ENCODE measurements around the gene DCTN2. TPM values are rescaled to one million over a fixed set of nuclear protein-coding genes. Genes with fewer than 3 reads are reported as not detected.

DCTN2 gene
- total and polyA plus RNA-seq, 2 experiments from 2014 or later = 144 to 202 TPM

- peaks cover 11% of the 10 kb centered on the region for H3K4me1 ChIP-seq (ENCODE audit: insufficient read depth)
- TF ChIP-seq EZH2 (IDR thresholded peaks at IDR 0.05; ENCODE audit: insufficient read depth, poor library complexity, severe bottlenecking) (no peak), EZH2phosphoT487 (IDR thresholded peaks at IDR 0.05; ENCODE audit: insufficient read depth, low read depth) (no peak)
- no peak for DNase-seq
- peak overlapping the region; percentile 81 for H2AFZ ChIP-seq
- H3K9me3 ChIP-seq (ENCODE audit: low read depth) = no peaks in the 10 kb centered on the region
- no peaks in the 10 kb centered on the region for H4K20me1 ChIP-seq (ENCODE audit: insufficient read depth)
- H3K36me3 ChIP-seq (ENCODE audit: low read depth) = peaks cover 31% of the 10 kb centered on the region
- in situ Hi-C loops (cut with MboI) = no loop called here
- H3K9ac ChIP-seq = peak overlapping the region; percentile 89; the same call in 1 of the 2 replicates
- peak overlapping the region; percentile 97; the same call in 1 of the 2 replicates for H3K4me3 ChIP-seq
- H3K79me2 ChIP-seq (ENCODE audit: insufficient read depth) = peaks cover 43% of the 10 kb centered on the region
- no peak overlapping the region for H3K27ac ChIP-seq
- H3F3A ChIP-seq (ENCODE audit: insufficient read depth) = peaks cover 11% of the 10 kb centered on the region
- peak overlapping the region; percentile 96 for H3K4me2 ChIP-seq (ENCODE audit: unreplicated experiment)
- H3K9me2 ChIP-seq (ENCODE audit: insufficient read depth) = no peaks in the 10 kb centered on the region
- 91% methylated on average over 25 to 27 of the region's 27 CpGs for WGBS, 2 experiments (ENCODE audit: low coverage in 1 of 2, low lambda C conversion rate in 2 of 2, missing lambda C conversion rate in 2 of 2)
- H3K27me3 ChIP-seq (replicated peaks; ENCODE audit: insufficient read depth) = no peaks in the 10 kb centered on the region
Measured at GRCh38 chr12:57487055-57487596, 59.9 kb downstream of the DCTN2 start.

- Histone ChIP-seq H2AFZ (no peak overlapping the region), H3F3A (ENCODE audit: insufficient read depth) (peaks cover 11% of the 10 kb centered on the region), H3K9ac (no peak overlapping the region), H3K27ac (no peak overlapping the region), H3K27me3 (replicated peaks; ENCODE audit: insufficient read depth) (peaks cover 3% of the 10 kb centered on the region; the same call in 1 of the 2 replicates), H3K4me3 (no peak overlapping the region), H3K9me2 (ENCODE audit: insufficient read depth) (no peaks in the 10 kb centered on the region), H3K36me3 (ENCODE audit: low read depth) (peaks cover 18% of the 10 kb centered on the region), H3K79me2 (ENCODE audit: insufficient read depth) (peaks cover 30% of the 10 kb centered on the region), H3K4me2 (ENCODE audit: unreplicated experiment) (no peak overlapping the region), H3K4me1 (ENCODE audit: insufficient read depth) (peaks cover 11% of the 10 kb centered on the region), H3K9me3 (ENCODE audit: low read depth) (no peaks in the 10 kb centered on the region), H4K20me1 (ENCODE audit: insufficient read depth) (no peaks in the 10 kb centered on the region)
- no peak for DNase-seq
- in situ Hi-C loops (cut with MboI) = no loop called here
- no peak for TF ChIP-seq EZH2phosphoT487 (IDR thresholded peaks at IDR 0.05; ENCODE audit: insufficient read depth, low read depth)
- TF ChIP-seq EZH2 (IDR thresholded peaks at IDR 0.05; ENCODE audit: insufficient read depth, poor library complexity, severe bottlenecking) = no peak
Measured at GRCh38 chr12:57485695-57486094, 61.3 kb downstream of the DCTN2 start.

GRCh38 chr12:57483466-57483865 is 63.5 kb downstream of the DCTN2 start:
- Histone ChIP-seq H3K27me3 (replicated peaks; ENCODE audit: insufficient read depth) (peaks cover 11% of the 10 kb centered on the region), H3K79me2 (ENCODE audit: insufficient read depth) (peaks cover 8% of the 10 kb centered on the region), H3K27ac (no peak overlapping the region), H2AFZ (peak overlapping the region; percentile 29; the same call in 1 of the 2 replicates), H3K36me3 (ENCODE audit: low read depth) (no peaks in the 10 kb centered on the region), H3K4me1 (ENCODE audit: insufficient read depth) (0 out of 2 replicates have a peak, but pooled peaks cover 7% of the 10 kb centered on the region), H3K9ac (peak overlapping the region; percentile 13; the same call in 1 of the 2 replicates), H3K4me2 (ENCODE audit: unreplicated experiment) (peak overlapping the region; percentile 27), H4K20me1 (ENCODE audit: insufficient read depth) (no peaks in the 10 kb centered on the region), H3K9me3 (ENCODE audit: low read depth) (no peaks in the 10 kb centered on the region), H3F3A (ENCODE audit: insufficient read depth) (peaks cover 8% of the 10 kb centered on the region), H3K9me2 (ENCODE audit: insufficient read depth) (no peaks in the 10 kb centered on the region), H3K4me3 (no peak overlapping the region)
- TF ChIP-seq EZH2 (IDR thresholded peaks at IDR 0.05; ENCODE audit: insufficient read depth, poor library complexity, severe bottlenecking) (no peak), EZH2phosphoT487 (IDR thresholded peaks at IDR 0.05; ENCODE audit: insufficient read depth, low read depth) (no peak)
- peak; percentile 46 for DNase-seq
- WGBS, 2 experiments (ENCODE audit: low coverage in 1 of 2, low lambda C conversion rate in 2 of 2, missing lambda C conversion rate in 2 of 2) = 30 to 33% methylated on average over 5 of the region's 5 CpGs
- in situ Hi-C loops (cut with MboI) = no loop called here

- Histone ChIP-seq H3K36me3 (ENCODE audit: low read depth) (no peaks in the 10 kb centered on the region), H3K4me2 (ENCODE audit: unreplicated experiment) (no peak overlapping the region), H4K20me1 (ENCODE audit: insufficient read depth) (no peaks in the 10 kb centered on the region), H3K4me3 (no peak overlapping the region), H3K9me3 (ENCODE audit: low read depth) (no peaks in the 10 kb centered on the region), H3K27me3 (replicated peaks; ENCODE audit: insufficient read depth) (peaks cover 12% of the 10 kb centered on the region), H3K4me1 (ENCODE audit: insufficient read depth) (0 out of 2 replicates have a peak, but pooled peaks cover 7% of the 10 kb centered on the region), H3K27ac (no peak overlapping the region), H2AFZ (no peak overlapping the region), H3K9me2 (ENCODE audit: insufficient read depth) (no peaks in the 10 kb centered on the region), H3K9ac (no peak overlapping the region), H3F3A (ENCODE audit: insufficient read depth) (peaks cover 8% of the 10 kb centered on the region), H3K79me2 (ENCODE audit: insufficient read depth) (no peaks in the 10 kb centered on the region)
- TF ChIP-seq EZH2 (IDR thresholded peaks at IDR 0.05; ENCODE audit: insufficient read depth, poor library complexity, severe bottlenecking) (no peak), EZH2phosphoT487 (IDR thresholded peaks at IDR 0.05; ENCODE audit: insufficient read depth, low read depth) (no peak)
- no peak for DNase-seq
- 11 to 17% methylated on average over 1 of the region's 1 CpG for WGBS, 2 experiments (ENCODE audit: low coverage in 1 of 2, low lambda C conversion rate in 2 of 2, missing lambda C conversion rate in 2 of 2)
- in situ Hi-C loops (cut with MboI) = no loop called here
Measured at GRCh38 chr12:57481671-57482070, 65.3 kb downstream of the DCTN2 start.

MicroRNAs encoded within 50 kb of the gene (microRNA counts, 767-probe panel; counts per million panel counts)
- 447 counts per million, percentile 86 among the panel's probes with 10 or more counts for microRNA hsa-miR-616-3p

Small RNAs within 50 kb of the gene (microRNA-seq; reads per million reads assigned to microRNA genes)
- 2.6 reads per million for gene MIR616 (ENCODE audit: borderline number of aligned reads)
- gene MIR6758 (ENCODE audit: borderline number of aligned reads) = not detected

Small RNAs within 50 kb of the gene (small RNA-seq; reads per million reads assigned to genes)
- gene MIR616 (ENCODE audit: low read depth, low replicate concordance) = not detected

Other genes with a start within 250 kb of the DCTN2 start
- 16.9 and 27.6 TPM in 2 replicates for gene R3HDM2, start 116.1 kb downstream of the DCTN2 start, total RNA-seq (2014; rRNA removed; shearing (Covaris generic))
- 16.2 and 17.0 TPM in 2 replicates for gene R3HDM2, start 116.1 kb downstream of the DCTN2 start, polyA plus RNA-seq (2016; fragmentation: Nextera tagmentation; extraction: Ambion mirVana)
- not detected in 2 replicates for gene INHBC, start 112.4 kb downstream of the DCTN2 start, total RNA-seq (2014; rRNA removed; shearing (Covaris generic))
- 0.09 TPM in 1 of 2 replicates, not detected in the other for gene INHBC, start 112.4 kb downstream of the DCTN2 start, polyA plus RNA-seq (2016; fragmentation: Nextera tagmentation; extraction: Ambion mirVana)
- 0.65 and 0.76 TPM in 2 replicates for gene INHBE, start 91.9 kb downstream of the DCTN2 start, total RNA-seq (2014; rRNA removed; shearing (Covaris generic))
- gene INHBE, start 91.9 kb downstream of the DCTN2 start, polyA plus RNA-seq (2016; fragmentation: Nextera tagmentation; extraction: Ambion mirVana) = 0.23 and 0.24 TPM in 2 replicates
- gene GLI1, start 87.4 kb downstream of the DCTN2 start, total RNA-seq (2014; rRNA removed; shearing (Covaris generic)) = 0.63 and 1.8 TPM in 2 replicates
- gene GLI1, start 87.4 kb downstream of the DCTN2 start, polyA plus RNA-seq (2016; fragmentation: Nextera tagmentation; extraction: Ambion mirVana) = 0.89 and 1.0 TPM in 2 replicates
- 0.11 TPM in 1 of 2 replicates, not detected in the other for gene ARHGAP9, start 67.3 kb downstream of the DCTN2 start, total RNA-seq (2014; rRNA removed; shearing (Covaris generic))
- 0.48 and 0.61 TPM in 2 replicates for gene ARHGAP9, start 67.3 kb downstream of the DCTN2 start, polyA plus RNA-seq (2016; fragmentation: Nextera tagmentation; extraction: Ambion mirVana)
- 184 and 198 TPM in 2 replicates for gene MARS1, start 59.1 kb downstream of the DCTN2 start, total RNA-seq (2014; rRNA removed; shearing (Covaris generic))
- 264 and 272 TPM in 2 replicates for gene MARS1, start 59.1 kb downstream of the DCTN2 start, polyA plus RNA-seq (2016; fragmentation: Nextera tagmentation; extraction: Ambion mirVana)
- 13.2 and 14.7 TPM in 2 replicates for gene DDIT3, start 26.7 kb downstream of the DCTN2 start, total RNA-seq (2014; rRNA removed; shearing (Covaris generic))
- 36.6 and 42.5 TPM in 2 replicates for gene DDIT3, start 26.7 kb downstream of the DCTN2 start, polyA plus RNA-seq (2016; fragmentation: Nextera tagmentation; extraction: Ambion mirVana)
- gene MBD6, start 24.4 kb downstream of the DCTN2 start, total RNA-seq (2014; rRNA removed; shearing (Covaris generic)) = 2.1 and 2.8 TPM in 2 replicates
- gene MBD6, start 24.4 kb downstream of the DCTN2 start, polyA plus RNA-seq (2016; fragmentation: Nextera tagmentation; extraction: Ambion mirVana) = 9.7 and 13.0 TPM in 2 replicates
- gene KIF5A, start 2.9 kb upstream of the DCTN2 start, total RNA-seq (2014; rRNA removed; shearing (Covaris generic)) = under 0.01 and 0.11 TPM in 2 replicates
- gene KIF5A, start 2.9 kb upstream of the DCTN2 start, polyA plus RNA-seq (2016; fragmentation: Nextera tagmentation; extraction: Ambion mirVana) = 0.15 and 0.18 TPM in 2 replicates
- 21.5 and 27.3 TPM in 2 replicates for gene PIP4K2C, start 44.0 kb upstream of the DCTN2 start, total RNA-seq (2014; rRNA removed; shearing (Covaris generic))
- 20.7 and 22.5 TPM in 2 replicates for gene PIP4K2C, start 44.0 kb upstream of the DCTN2 start, polyA plus RNA-seq (2016; fragmentation: Nextera tagmentation; extraction: Ambion mirVana)
- gene DTX3, start 57.6 kb upstream of the DCTN2 start, total RNA-seq (2014; rRNA removed; shearing (Covaris generic)) = 12.3 and 19.6 TPM in 2 replicates
- 7.7 and 8.7 TPM in 2 replicates for gene DTX3, start 57.6 kb upstream of the DCTN2 start, polyA plus RNA-seq (2016; fragmentation: Nextera tagmentation; extraction: Ambion mirVana)
- gene ARHGEF25, start 64.2 kb upstream of the DCTN2 start, total RNA-seq (2014; rRNA removed; shearing (Covaris generic)) = 24.2 and 43.0 TPM in 2 replicates
- gene ARHGEF25, start 64.2 kb upstream of the DCTN2 start, polyA plus RNA-seq (2016; fragmentation: Nextera tagmentation; extraction: Ambion mirVana) = 0.24 and 0.60 TPM in 2 replicates
- gene B4GALNT1, start 86.0 kb upstream of the DCTN2 start, total RNA-seq (2014; rRNA removed; shearing (Covaris generic)) = 7.8 and 8.6 TPM in 2 replicates
- 4.7 and 5.4 TPM in 2 replicates for gene B4GALNT1, start 86.0 kb upstream of the DCTN2 start, polyA plus RNA-seq (2016; fragmentation: Nextera tagmentation; extraction: Ambion mirVana)
- 215 and 329 TPM in 2 replicates for gene OS9, start 146.9 kb upstream of the DCTN2 start, total RNA-seq (2014; rRNA removed; shearing (Covaris generic))
- gene OS9, start 146.9 kb upstream of the DCTN2 start, polyA plus RNA-seq (2016; fragmentation: Nextera tagmentation; extraction: Ambion mirVana) = 186 and 194 TPM in 2 replicates
- under 0.01 TPM in 1 of 2 replicates, not detected in the other for gene AGAP2, start 191.6 kb upstream of the DCTN2 start, total RNA-seq (2014; rRNA removed; shearing (Covaris generic))
- 0.11 TPM in 1 of 2 replicates, not detected in the other for gene AGAP2, start 191.6 kb upstream of the DCTN2 start, polyA plus RNA-seq (2016; fragmentation: Nextera tagmentation; extraction: Ambion mirVana)
- gene TSPAN31, start 197.8 kb upstream of the DCTN2 start, total RNA-seq (2014; rRNA removed; shearing (Covaris generic)) = 70.8 and 112 TPM in 2 replicates
- 47.2 and 48.4 TPM in 2 replicates for gene TSPAN31, start 197.8 kb upstream of the DCTN2 start, polyA plus RNA-seq (2016; fragmentation: Nextera tagmentation; extraction: Ambion mirVana)
- gene CDK4, start 205.1 kb upstream of the DCTN2 start, total RNA-seq (2014; rRNA removed; shearing (Covaris generic)) = 133 and 152 TPM in 2 replicates
- gene CDK4, start 205.1 kb upstream of the DCTN2 start, polyA plus RNA-seq (2016; fragmentation: Nextera tagmentation; extraction: Ambion mirVana) = 123 and 137 TPM in 2 replicates
- gene MARCHF9, start 207.9 kb upstream of the DCTN2 start, total RNA-seq (2014; rRNA removed; shearing (Covaris generic)) = 0.97 and 1.4 TPM in 2 replicates
- 0.18 TPM in 1 of 2 replicates, not detected in the other for gene MARCHF9, start 207.9 kb upstream of the DCTN2 start, polyA plus RNA-seq (2016; fragmentation: Nextera tagmentation; extraction: Ambion mirVana)
- gene CYP27B1, start 219.9 kb upstream of the DCTN2 start, total RNA-seq (2014; rRNA removed; shearing (Covaris generic)) = 0.86 and 1.0 TPM in 2 replicates
- gene CYP27B1, start 219.9 kb upstream of the DCTN2 start, polyA plus RNA-seq (2016; fragmentation: Nextera tagmentation; extraction: Ambion mirVana) = 0.42 and 0.78 TPM in 2 replicates
- gene METTL1, start 224.9 kb upstream of the DCTN2 start, total RNA-seq (2014; rRNA removed; shearing (Covaris generic)) = 3.7 and 7.3 TPM in 2 replicates
- gene METTL1, start 224.9 kb upstream of the DCTN2 start, polyA plus RNA-seq (2016; fragmentation: Nextera tagmentation; extraction: Ambion mirVana) = 29.8 and 33.2 TPM in 2 replicates
- 7.0 and 12.4 TPM in 2 replicates for gene EEF1AKMT3, start 225.4 kb upstream of the DCTN2 start, total RNA-seq (2014; rRNA removed; shearing (Covaris generic))
- gene EEF1AKMT3, start 225.4 kb upstream of the DCTN2 start, polyA plus RNA-seq (2016; fragmentation: Nextera tagmentation; extraction: Ambion mirVana) = 15.0 and 15.7 TPM in 2 replicates
- gene TSFM, start 235.6 kb upstream of the DCTN2 start, total RNA-seq (2014; rRNA removed; shearing (Covaris generic)) = 13.0 and 37.9 TPM in 2 replicates
- 36.1 and 42.2 TPM in 2 replicates for gene TSFM, start 235.6 kb upstream of the DCTN2 start, polyA plus RNA-seq (2016; fragmentation: Nextera tagmentation; extraction: Ambion mirVana)